BLaER1 (cell line): Measurements from ENCODE around the gene ABCA10.

Source experiments
- H3K27ac ChIP-seq: shearing (Covaris generic); formaldehyde crosslinking; 2 replicates; pipeline ENCODE4 v1.8.1; 2022
- H3K27me3 ChIP-seq: shearing (Covaris generic); formaldehyde crosslinking; 2 replicates; pipeline ENCODE4 v1.8.1; 2022
- H3K36me3 ChIP-seq: shearing (Covaris generic); formaldehyde crosslinking; 2 replicates; pipeline ENCODE4 v1.8.1; 2022
- H3K4me1 ChIP-seq: shearing (Covaris generic); formaldehyde crosslinking; 2 replicates; pipeline ENCODE4 v1.8.1; 2022
- H3K4me2 ChIP-seq: shearing (Covaris generic); formaldehyde crosslinking; 2 replicates; pipeline ENCODE4 v1.8.1; 2022
- H3K4me3 ChIP-seq: shearing (Covaris generic); formaldehyde crosslinking; 2 replicates; pipeline ENCODE4 v1.8.1; 2022
- H3K9ac ChIP-seq: shearing (Covaris generic); formaldehyde crosslinking; 2 replicates; pipeline ENCODE4 v1.8.1; 2022
- H3K9me3 ChIP-seq: shearing (Covaris generic); formaldehyde crosslinking; 2 replicates; pipeline ENCODE4 v1.8.1; 2022
- H4K20me1 ChIP-seq: shearing (Covaris generic); formaldehyde crosslinking; 2 replicates; pipeline ENCODE4 v1.8.1; 2022
- Cebpa-rat ChIP-seq: shearing (Covaris generic); IDR thresholded peaks from 2 replicates; pipeline ENCODE4 v1.8.1; 2022

ABCA10 gene

GRCh38 chr17:69103557-69104233 is 124.9 kb downstream of the ABCA10 start:
- Histone ChIP-seq H3K27ac (no peak overlapping the region), H3K9ac (no peak overlapping the region), H4K20me1 (no peaks in the 10 kb centered on the region), H3K4me3 (no peak overlapping the region), H3K9me3 (no peaks in the 10 kb centered on the region), H3K4me1 (no peaks in the 10 kb centered on the region), H3K36me3 (no peaks in the 10 kb centered on the region), H3K27me3 (no peaks in the 10 kb centered on the region), H3K4me2 (no peak overlapping the region)
- TF ChIP-seq Cebpa-rat = no peak

DNA sequence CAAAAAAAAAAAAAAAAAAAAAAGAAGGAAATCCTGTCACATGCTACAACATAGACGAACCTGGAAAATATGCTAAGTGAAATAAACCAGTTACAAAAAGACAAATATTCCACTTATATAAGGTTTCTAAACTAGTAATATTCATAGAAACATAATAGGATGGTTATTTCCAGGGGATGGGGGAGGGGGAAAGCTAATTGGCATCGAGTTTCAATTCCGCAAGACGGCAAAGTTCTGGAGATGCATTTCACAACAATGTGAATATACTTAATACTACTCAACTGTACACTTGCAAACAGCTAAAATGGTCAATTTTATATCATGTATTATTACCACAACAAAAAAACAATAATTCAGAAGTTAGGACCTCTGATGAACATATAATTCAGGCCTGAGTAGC is 130.0 kb downstream of the ABCA10 start:
- H4K20me1 ChIP-seq = no peaks in the 10 kb centered on the region
- no peaks in the 10 kb centered on the region for H3K27me3 ChIP-seq
- H3K4me3 ChIP-seq = no peak overlapping the region
- no peak overlapping the region for H3K27ac ChIP-seq
- H3K4me2 ChIP-seq = no peak overlapping the region
- no peak for TF ChIP-seq Cebpa-rat
- H3K9ac ChIP-seq = no peak overlapping the region
- H3K36me3 ChIP-seq = no peaks in the 10 kb centered on the region
- no peaks in the 10 kb centered on the region for H3K9me3 ChIP-seq
- no peaks in the 10 kb centered on the region for H3K4me1 ChIP-seq
